Myocyte (in vitro differentiated cells): ENCODE data around the gene APOL6. TPM values are rescaled to one million over a fixed set of nuclear protein-coding genes. Genes with fewer than 3 reads are reported as not detected.

Source experiments
- DNase-seq: peaks from one replicate; pipeline ENCODE4 v3.0.0-alpha.2; 2012; ENCODE audit warnings: low read depth
- total RNA-seq: library from RNA; depleted of rRNA; stranded (reverse); fragments of >200 nt; gene quantifications from 2 replicates; pipeline ENCODE4 v1.2.3, GENCODE V29; 2014

Gene APOL6
- total RNA-seq, 1 donor from 2014 or later = 7.0 TPM

DNA sequence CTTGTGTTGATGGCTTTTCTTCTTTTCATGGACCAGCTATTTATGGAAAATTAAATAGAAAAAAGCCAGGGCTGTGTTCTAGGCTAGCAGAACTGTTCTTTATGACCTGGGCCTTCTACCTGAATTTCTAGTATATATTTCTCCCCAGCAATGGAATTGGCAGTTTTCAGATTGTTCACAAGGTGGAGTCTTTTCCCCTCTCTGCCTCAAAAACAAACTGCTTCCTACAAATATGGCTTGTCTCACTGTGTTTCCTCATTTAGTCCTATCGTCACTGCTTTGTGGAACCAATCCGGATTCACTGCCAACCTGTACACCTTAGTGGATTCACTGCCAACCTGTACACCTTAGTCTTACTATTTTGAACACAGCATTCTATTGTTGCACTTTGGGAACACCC is 64.4 kb downstream of the APOL6 start:
- DNase-seq = no peak

DNA sequence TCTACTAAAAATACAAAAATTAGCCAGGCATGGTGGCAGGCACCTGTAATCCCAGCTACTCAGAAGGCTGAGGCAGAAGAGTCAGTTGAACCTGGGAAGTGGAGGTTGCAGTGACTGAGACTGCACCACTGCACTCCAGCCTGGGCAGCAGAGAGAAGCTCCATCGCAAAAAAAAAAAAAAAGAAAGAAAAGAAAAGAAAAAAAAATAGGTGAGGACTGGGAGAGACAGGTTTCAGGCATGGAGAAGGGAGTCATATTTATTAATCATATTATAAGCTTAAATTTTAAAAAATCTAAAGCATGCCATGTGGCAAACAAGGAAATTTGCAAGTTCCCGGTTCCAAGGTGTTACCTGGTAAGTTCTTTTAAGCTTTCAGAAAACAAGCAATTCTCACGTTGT is 69.3 kb downstream of the APOL6 start, which contains the start of gene APOL5:
Gene APOL5, plus strand, starts transcription at position 301 of the 400 bp plus-strand sequence. Its CDS starts 0 bp downstream, at position 301.
- no peak for DNase-seq

Other genes with a start within 250 kb of the APOL6 start
- 5.4 and 12.1 TPM in 2 replicates for gene MCM5, start 248.3 kb upstream of the APOL6 start, total RNA-seq
- gene RASD2, start 107.6 kb upstream of the APOL6 start, total RNA-seq = 0.36 and 0.45 TPM in 2 replicates
- 3.9 and 6.2 TPM in 2 replicates for gene MB, start 31.1 kb upstream of the APOL6 start, total RNA-seq
- gene APOL5, start 69.4 kb downstream of the APOL6 start, total RNA-seq = 1.1 and 1.6 TPM in 2 replicates